Renal pelvis (tissue), 3 donors: ENCODE data around the gene GGN. TPM values are rescaled to one million over a fixed set of nuclear protein-coding genes. Genes with fewer than 3 reads are reported as not detected.

Experiments used
- polyA plus RNA-seq, 3 donors: library from polyadenylated mRNA; unstranded; fragments of 120-200 nt; gene quantifications; one replicate each; pipeline ENCODE4 v1.2.1, GENCODE V29; 2013; ENCODE audit not compliant: insufficient read length in 3 of 3

The GGN gene
- polyA plus RNA-seq, 3 donors, result 0.81 to 1.7 (median 0.88) TPM

Other genes with a start within 250 kb of the GGN start
- 1 to 10 TPM; 1.2 to 2.9 (median 2.0) TPM for gene DPF1, start 163.8 kb downstream of the GGN start, polyA plus RNA-seq
- gene PPP1R14A, start 131.7 kb downstream of the GGN start, polyA plus RNA-seq, result 10 to 100 TPM in 1 of 3 donors, 1 to 10 TPM in 2; 6.9 to 10.6 (median 8.6) TPM
- 100 to 1,000 TPM; 371 to 385 (median 383) TPM for gene SPINT2, start 123.5 kb downstream of the GGN start, polyA plus RNA-seq
- gene C19orf33, start 83.8 kb downstream of the GGN start, polyA plus RNA-seq, result 10 to 100 TPM; 10.6 to 11.1 (median 10.9) TPM
- gene YIF1B, start 72.1 kb downstream of the GGN start, polyA plus RNA-seq, result 10 to 100 TPM; 35.4 to 45.4 (median 40.4) TPM
- gene KCNK6, start 68.2 kb downstream of the GGN start, polyA plus RNA-seq, result 1 to 10 TPM; 3.0 to 4.4 (median 4.2) TPM
- gene CATSPERG, start 52.2 kb downstream of the GGN start, polyA plus RNA-seq, result 10 to 100 TPM in 1 of 3 donors, 1 to 10 TPM in 2; 3.7 to 12.1 (median 8.9) TPM
- gene PSMD8, start 13.5 kb downstream of the GGN start, polyA plus RNA-seq, result 100 to 1,000 TPM; 167 to 187 (median 173) TPM
- gene SPRED3, start 663 bp upstream of the GGN start, polyA plus RNA-seq, result 1 to 10 TPM; 1.2 to 1.5 (median 1.4) TPM
- 10 to 100 TPM; 18.2 to 22.8 (median 19.1) TPM for gene FAM98C, start 15.1 kb upstream of the GGN start, polyA plus RNA-seq
- gene RASGRP4, start 38.2 kb upstream of the GGN start, polyA plus RNA-seq, result under 1 TPM; 0.81 to 0.96 (median 0.84) TPM
- 1 to 10 TPM; 5.1 to 6.6 (median 5.2) TPM for gene RYR1, start 45.7 kb upstream of the GGN start, polyA plus RNA-seq
- 1 to 10 TPM; 2.6 to 5.6 (median 4.7) TPM for gene MAP4K1, start 229.9 kb upstream of the GGN start, polyA plus RNA-seq
- gene EIF3K, start 231.2 kb upstream of the GGN start, polyA plus RNA-seq, result 100 to 1,000 TPM; 334 to 353 (median 345) TPM